HL-60 (cell line): ENCODE data around the gene ATE1.

Source experiments
- DNase-seq, 2 experiments: peaks; one replicate each; pipeline ENCODE4 v3.0.0-alpha.2; 2010 to 2020; ENCODE audit warnings: low read depth in 1 of 2, low spot score in 1 of 2
- H3K27ac ChIP-seq: fragments of 250-450 bp; sonication (Bioruptor Pico); replicated peaks from 2 replicates; pipeline ENCODE4 v1.5.1; 2020; ENCODE audit warnings: mild to moderate bottlenecking, moderate library complexity
- H3K27me3 ChIP-seq: fragments of 250-450 bp; sonication (Bioruptor Pico); 2 replicates; pipeline ENCODE4 v1.5.1; 2021; ENCODE audit warnings: mild to moderate bottlenecking, moderate library complexity; ENCODE audit not compliant: insufficient read depth, poor library complexity, severe bottlenecking
- H3K4me3 ChIP-seq: replicated peaks from 2 replicates; pipeline ENCODE4 v1.5.1; 2011; ENCODE audit warnings: mild to moderate bottlenecking, control low read depth, low read length; ENCODE audit not compliant: insufficient read depth
- CTCF ChIP-seq: IDR thresholded peaks from one replicate; pipeline ENCODE4 v1.5.1; 2011; ENCODE audit warnings: low read length, control low read depth, inconsistent platforms; ENCODE audit not compliant: insufficient read depth
- GABPA ChIP-seq: IDR thresholded peaks from 2 replicates; pipeline ENCODE4 v1.6.1; 2012; ENCODE audit warnings: low read depth
- POLR2AphosphoS5 ChIP-seq: IDR thresholded peaks from 2 replicates; pipeline ENCODE4 v1.6.1; 2012; ENCODE audit warnings: low read depth
- REST ChIP-seq: IDR thresholded peaks from 2 replicates; pipeline ENCODE4 v1.6.1; 2012; ENCODE audit warnings: low read depth; ENCODE audit not compliant: insufficient replicate concordance
- SPI1 ChIP-seq: IDR thresholded peaks from 2 replicates; pipeline ENCODE4 v1.6.1; 2012; ENCODE audit warnings: low read depth, mild to moderate bottlenecking, borderline replicate concordance

Gene ATE1

GRCh38 chr10:121952226-121952625 is 24.4 kb upstream of the ATE1 start:
- Histone ChIP-seq H3K27ac (no peak overlapping the region), H3K4me3 (no peak overlapping the region), H3K27me3 (no peaks in the 10 kb centered on the region)
- DNase-seq, result no peak
- TF ChIP-seq SPI1, result no peak
- TF ChIP-seq POLR2AphosphoS5, result no peak
- TF ChIP-seq CTCF, result no peak
- no peak for TF ChIP-seq REST
- TF ChIP-seq GABPA, result no peak

GRCh38 chr10:121949451-121949850 is 21.6 kb upstream of the ATE1 start:
- no peak for TF ChIP-seq GABPA
- TF ChIP-seq REST, result no peak
- TF ChIP-seq CTCF, result no peak
- TF ChIP-seq SPI1, result no peak
- TF ChIP-seq POLR2AphosphoS5, result no peak
- no peaks in the 10 kb centered on the region for H3K27me3 ChIP-seq
- H3K27ac ChIP-seq, result no peak overlapping the region
- no peak for DNase-seq
- no peak overlapping the region for H3K4me3 ChIP-seq

- H3K4me3 ChIP-seq, result no peak overlapping the region
- DNase-seq, result no peak
- H3K27me3 ChIP-seq, result no peaks in the 10 kb centered on the region
- TF ChIP-seq GABPA, result no peak
- TF ChIP-seq REST, result no peak
- no peak for TF ChIP-seq POLR2AphosphoS5
- no peak for TF ChIP-seq CTCF
- no peak for TF ChIP-seq SPI1
- no peak overlapping the region for H3K27ac ChIP-seq
Observed at GRCh38 chr10:121949049-121949448, 21.2 kb upstream of the ATE1 start.
